K562 (cell line): ENCODE results near the gene LIX1L. TPM values are rescaled to one million over a fixed set of nuclear protein-coding genes. Genes with fewer than 3 reads are reported as not detected.

ENCODE experiments used
- ARID1B ChIP-seq: fragments of 450-650 bp; IDR thresholded peaks from 2 replicates; pipeline ENCODE4 v1.6.1; 2016; ENCODE audit warnings: antibody characterized with exemption, mild to moderate bottlenecking, inconsistent platforms
- E2F4 ChIP-seq: sonication (generic); formaldehyde crosslinking; IDR thresholded peaks from 2 replicates; pipeline ENCODE4 v1.8.0; 2022; ENCODE audit warnings: mild to moderate bottlenecking, low read depth, missing genetic modification reagents
- ELF1 ChIP-seq: fragments of 200-800 bp; sonication (Bioruptor generic); IDR thresholded peaks from 2 replicates; pipeline ENCODE4 v1.6.1; 2016; ENCODE audit warnings: missing genetic modification characterization, missing compliant biosample characterization
- HDAC2 ChIP-seq: fragments of 450-650 bp; IDR thresholded peaks from 2 replicates; pipeline ENCODE4 v1.6.1; 2016; ENCODE audit warnings: mild to moderate bottlenecking
- HMBOX1 ChIP-seq: sonication (generic); IDR thresholded peaks from 2 replicates; pipeline ENCODE4 v1.6.1; 2016
- HNRNPLL ChIP-seq: fragments of 200-400 bp; formaldehyde crosslinking; IDR thresholded peaks from 2 replicates; pipeline ENCODE4 v1.6.1; 2017; ENCODE audit warnings: low read length, low read depth, mild to moderate bottlenecking; ENCODE audit not compliant: poor library complexity, severe bottlenecking
- MAFK ChIP-seq: IDR thresholded peaks from 2 replicates; pipeline ENCODE4 v1.6.1; 2011; ENCODE audit warnings: low read length, improper control_type of control experiment
- MIER1 ChIP-seq: fragments of 450-650 bp; IDR thresholded peaks from 2 replicates; pipeline ENCODE4 v1.6.1; 2016; ENCODE audit warnings: antibody characterized with exemption, mild to moderate bottlenecking, low read depth
- NCOR1 ChIP-seq: fragments of 450-650 bp; IDR thresholded peaks from 2 replicates; pipeline ENCODE4 v1.6.1; 2016; ENCODE audit warnings: mild to moderate bottlenecking, moderate library complexity
- NR1H2 ChIP-seq: sonication (generic); formaldehyde crosslinking; IDR thresholded peaks from 2 replicates; pipeline ENCODE4 v1.4.0; 2020; ENCODE audit warnings: mild to moderate bottlenecking, missing genetic modification reagents
- PHF21A ChIP-seq: fragments of 450-650 bp; IDR thresholded peaks from 2 replicates; pipeline ENCODE4 v1.6.1; 2017; ENCODE audit warnings: low read depth, borderline replicate concordance
- PURB ChIP-seq: sonication (generic); formaldehyde crosslinking; IDR thresholded peaks from 2 replicates; pipeline ENCODE4 v1.9.0; 2021; ENCODE audit warnings: low read depth, mild to moderate bottlenecking, missing genetic modification reagents
- SMARCE1 ChIP-seq: fragments of 450-650 bp; IDR thresholded peaks from 2 replicates; pipeline ENCODE4 v1.7.1; 2016; ENCODE audit warnings: mild to moderate bottlenecking
- VEZF1 ChIP-seq: fragments of 200-800 bp; sonication (Bioruptor generic); IDR thresholded peaks from 2 replicates; pipeline ENCODE4 v1.6.1; 2017; ENCODE audit warnings: missing genetic modification characterization, missing compliant biosample characterization
- ZBTB49 ChIP-seq: sonication (generic); formaldehyde crosslinking; IDR thresholded peaks from 2 replicates; pipeline ENCODE4 v1.8.0; 2022; ENCODE audit warnings: missing genetic modification reagents, mild to moderate bottlenecking, borderline replicate concordance
- ZNF121 ChIP-seq: sonication (generic); formaldehyde crosslinking; conservative IDR thresholded peaks from 2 replicates; pipeline ENCODE4 v1.8.0; 2022; ENCODE audit warnings: missing genetic modification reagents
- ZNF212 ChIP-seq: fragments of 450-650 bp; formaldehyde crosslinking; IDR thresholded peaks from 2 replicates; pipeline ENCODE4 v1.4.0; 2020; ENCODE audit warnings: mild to moderate bottlenecking
- ZNF232 ChIP-seq: sonication (generic); formaldehyde crosslinking; IDR thresholded peaks from 2 replicates; pipeline ENCODE4 v1.8.0; 2022; ENCODE audit warnings: mild to moderate bottlenecking, missing genetic modification reagents
- ZNF277 ChIP-seq: fragments of 250-450 bp; sonication (Bioruptor Pico); IDR thresholded peaks from 2 replicates; pipeline ENCODE4 v1.8.0; 2022; ENCODE audit warnings: inconsistent platforms, mild to moderate bottlenecking, moderate library complexity, borderline replicate concordance
- polyA plus RNA-seq, 8 experiments: library from polyadenylated mRNA; depleted of rRNA in 4 of 8; stranded (reverse) in 5 of 8; unstranded in 3 of 8; fragments of >200 nt; fragmentation: Nextera tagmentation in 2 of 8; fragmentation: Illumina TruSeq in 1 of 8; extraction: Ambion mirVana in 2 of 8; extraction: Trizol in 1 of 8; gene quantifications; 2 replicates each; pipeline versions ENCODE4 v1.2.1 to v1.2.3, GENCODE V29; 2011 to 2014; ENCODE audit warnings: inconsistent platforms in 1 of 8, missing spikeins in 1 of 8
- total RNA-seq, 7 experiments: library from RNA; depleted of rRNA in 6 of 7; stranded (reverse); fragments of >200 nt in 6 of 7; fragmentation: Illumina TruSeq in 2 of 7; extraction: Trizol in 2 of 7; gene quantifications; 2 replicates each; pipeline versions ENCODE4 v1.2.1 to v1.2.3, GENCODE V29; 2011 to 2021; ENCODE audit warnings: low replicate concordance in 1 of 7

Gene LIX1L
- total and polyA plus RNA-seq, 9 of the 15 experiments (the other 6 are each of a cell fraction or from before 2014, with no cell fraction given): 4.6 to 26.5 (median 12.5) TPM

GRCh38 chr1:145978854-145979745, 21.3 kb upstream of the LIX1L start (continued):
- TF ChIP-seq ZBTB49 (CRISPR knock-in tag) (no peak), ZNF277 (CRISPR knock-in tag) (no peak), VEZF1 (peak; percentile 86), ARID1B (peak; percentile 71), HMBOX1 (peak; percentile 89), NCOR1 (peak; percentile 72), SMARCE1 (peak; percentile 66; the same call in 1 of the 2 replicates), MIER1 (peak; percentile 50; the same call in 1 of the 2 replicates), HNRNPLL (peak; percentile 53), ELF1 (peak; percentile 97), MAFK (peak; percentile 20; the same call in 1 of the 2 replicates), HDAC2 (0 out of 2 replicates have a peak, but pooled peaks have one; percentile 54), ZNF121 (CRISPR knock-in tag) (no peak), PURB (CRISPR knock-in tag) (no peak), NR1H2 (no peak), E2F4 (CRISPR knock-in tag) (no peak), ZNF232 (CRISPR knock-in tag) (no peak), PHF21A (no peak), ZNF212 (CRISPR knock-in tag) (0 out of 2 replicates have a peak, but pooled peaks have one; percentile 27)
